MM.1S (cell line): ENCODE data around the gene SPATA21.

Source experiments
- CTCF ChIP-seq: fragments of 300-600 bp; sonication (generic); IDR thresholded peaks from 2 replicates; pipeline ENCODE4 v1.5.1; 2016; ENCODE audit warnings: antibody characterized with exemption, low read length, mixed read lengths
- EZH2phosphoT487 ChIP-seq: fragments of 300-600 bp; sonication (generic); IDR thresholded peaks from 2 replicates; pipeline ENCODE4 v1.6.1; 2018; ENCODE audit warnings: antibody characterized with exemption, low read length

- no peak for TF ChIP-seq CTCF
- no peak for TF ChIP-seq EZH2phosphoT487
Observed at GRCh38 chr1:16433030-16433429, 4.2 kb downstream of the SPATA21 start.
